SK-MEL-5 (cell line): Measurements from ENCODE around the gene HERC3. TPM values are rescaled to one million over a fixed set of nuclear protein-coding genes. Genes with fewer than 3 reads are reported as not detected.

Experiments used
- DNase-seq: peaks from one replicate; pipeline ENCODE4 v3.0.0-alpha.2; 2016; ENCODE audit warnings: low read depth, low spot score
- in situ Hi-C: cut with HindIII; loops from 2 replicates; pipeline ENCODE4 v1.10.0; 2016; ENCODE audit warnings: low sequenced_read_pairs, high pct_unique_total_duplicates, low pct_unique_long_range_greater_than_20kb
- total RNA-seq: library from RNA; depleted of rRNA; stranded (reverse); fragments of >200 nt; shearing (Covaris generic); gene quantifications from 2 replicates; pipeline ENCODE4 v1.2.3, GENCODE V29; 2014

The HERC3 gene
- total RNA-seq, 1 experiment from 2014 or later = 3.0 TPM

GRCh38 chr4:88643932-88644331, 51.7 kb downstream of the HERC3 start:
- DNase-seq = no peak
- in situ Hi-C loops = no loop called here

DNA sequence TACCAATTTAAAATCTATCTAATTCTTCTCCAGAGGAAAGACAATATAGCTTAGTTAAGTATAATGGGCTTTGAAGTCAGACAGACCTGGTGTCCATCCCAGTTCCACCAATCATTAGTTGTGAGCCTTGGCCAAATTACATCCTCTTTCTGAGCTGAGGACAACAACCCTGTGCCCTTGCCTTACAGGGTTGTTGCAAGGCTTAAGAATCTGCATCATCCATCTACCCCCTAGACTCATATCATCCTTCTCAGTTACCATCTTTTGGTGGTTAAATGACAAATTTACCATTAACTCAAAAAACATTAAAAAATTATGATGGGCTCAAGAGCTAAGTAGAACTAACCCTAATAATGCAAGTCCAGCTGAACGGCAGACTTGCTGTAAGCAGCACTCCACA, 53.7 kb downstream of the HERC3 start:
- in situ Hi-C loops = no loop called here

GRCh38 chr4:88646528-88647280, 54.4 kb downstream of the HERC3 start:
- in situ Hi-C loops = no loop called here

More for the DNA sequence above, 53.7 kb downstream of the HERC3 start:
- no peak for DNase-seq

DNA sequence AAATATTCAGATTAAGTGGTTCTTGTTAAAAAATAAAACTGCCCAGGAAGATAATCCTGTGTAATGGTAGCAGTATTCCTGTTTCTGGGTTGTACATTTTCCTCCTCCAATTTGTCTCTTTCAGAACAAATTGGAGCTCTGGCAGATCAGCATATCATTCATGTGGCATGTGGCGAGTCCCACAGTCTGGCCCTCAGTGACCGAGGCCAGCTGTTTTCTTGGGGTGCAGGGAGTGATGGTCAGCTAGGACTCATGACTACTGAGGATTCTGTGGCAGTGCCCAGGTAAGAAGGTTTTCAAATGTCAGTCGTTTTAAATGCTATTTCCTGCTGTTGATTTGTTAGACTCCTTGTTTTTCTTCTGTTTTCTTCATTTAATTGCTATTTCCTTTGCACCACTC, 57.4 kb downstream of the HERC3 start:
- DNase-seq = no peak
- in situ Hi-C loops = no loop called here

More at GRCh38 chr4:88646528-88647280, 54.4 kb downstream of the HERC3 start:
- DNase-seq = no peak

- in situ Hi-C loops = no loop called here
- DNase-seq = no peak
Measured at GRCh38 chr4:88653371-88653946, 61.2 kb downstream of the HERC3 start.

DNA sequence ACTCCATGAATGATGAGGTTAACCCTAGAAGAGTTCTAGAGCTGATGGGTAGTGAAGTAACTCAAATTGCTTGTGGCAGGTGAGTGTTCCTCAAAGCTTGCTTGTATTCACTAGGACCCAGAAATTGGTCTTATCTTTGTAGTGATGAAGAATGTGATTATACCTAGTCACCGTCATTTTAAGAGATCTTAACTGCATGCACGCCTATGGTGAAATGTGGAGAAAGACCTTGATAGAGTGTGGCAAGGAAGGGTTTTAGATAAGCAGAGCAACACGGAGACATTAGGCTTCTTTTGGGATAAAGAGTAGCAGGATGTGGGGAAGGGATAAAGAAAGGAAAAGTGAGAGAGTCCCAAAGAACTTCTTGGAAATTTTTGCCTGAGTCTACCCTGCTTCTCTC, 62.9 kb downstream of the HERC3 start:
- DNase-seq = no peak
- in situ Hi-C loops = no loop called here

GRCh38 chr4:88659055-88659889, 67.0 kb downstream of the HERC3 start:
- DNase-seq = peak; percentile 75
- in situ Hi-C loops = no loop called here

DNA sequence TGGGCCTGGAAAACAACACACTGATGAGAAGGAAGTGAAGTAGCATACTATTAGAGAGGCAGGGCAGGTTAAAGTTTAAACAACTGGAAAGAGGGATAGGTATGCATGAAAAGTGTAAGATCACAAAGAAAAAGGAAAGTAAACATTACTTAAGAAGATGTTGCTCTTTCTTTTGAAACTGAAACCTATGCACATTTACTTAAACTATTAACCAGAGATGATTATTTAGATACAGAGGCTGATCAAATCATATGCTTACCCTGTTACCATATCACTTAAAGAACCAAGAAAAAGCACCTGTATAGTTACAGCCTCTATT, 67.6 kb downstream of the HERC3 start:
- in situ Hi-C loops = no loop called here
- DNase-seq = no peak

GRCh38 chr4:88660446-88661294, 68.4 kb downstream of the HERC3 start:
- DNase-seq = no peak
- in situ Hi-C loops = no loop called here

GRCh38 chr4:88661739-88662138, 69.5 kb downstream of the HERC3 start:
- in situ Hi-C loops = no loop called here
- DNase-seq = no peak

- in situ Hi-C loops = no loop called here
Measured at GRCh38 chr4:88672987-88673386, 80.7 kb downstream of the HERC3 start.

DNA sequence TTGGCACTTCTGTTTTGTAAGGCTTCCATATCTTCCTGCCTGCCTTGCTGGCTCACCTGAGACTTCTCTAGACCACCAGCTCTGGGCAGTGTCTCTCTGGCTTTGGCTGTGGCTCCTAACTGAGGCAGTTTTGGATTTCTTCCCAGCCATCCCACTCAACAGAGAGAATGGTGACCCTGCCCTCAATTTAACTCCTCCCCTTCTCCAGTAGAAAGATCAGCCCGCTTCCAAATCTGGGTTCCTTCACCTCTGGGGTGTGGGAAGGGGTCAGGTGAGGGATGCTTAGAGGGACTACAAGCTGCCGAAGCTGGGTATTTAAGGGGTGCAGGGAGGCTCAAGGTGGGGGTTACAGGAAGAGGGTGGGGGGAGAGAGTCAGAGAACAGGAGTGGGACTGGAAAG, 81.6 kb downstream of the HERC3 start:
- in situ Hi-C loops = no loop called here
- no peak for DNase-seq

More at GRCh38 chr4:88672987-88673386, 80.7 kb downstream of the HERC3 start:
- peak; percentile 58 for DNase-seq

DNA sequence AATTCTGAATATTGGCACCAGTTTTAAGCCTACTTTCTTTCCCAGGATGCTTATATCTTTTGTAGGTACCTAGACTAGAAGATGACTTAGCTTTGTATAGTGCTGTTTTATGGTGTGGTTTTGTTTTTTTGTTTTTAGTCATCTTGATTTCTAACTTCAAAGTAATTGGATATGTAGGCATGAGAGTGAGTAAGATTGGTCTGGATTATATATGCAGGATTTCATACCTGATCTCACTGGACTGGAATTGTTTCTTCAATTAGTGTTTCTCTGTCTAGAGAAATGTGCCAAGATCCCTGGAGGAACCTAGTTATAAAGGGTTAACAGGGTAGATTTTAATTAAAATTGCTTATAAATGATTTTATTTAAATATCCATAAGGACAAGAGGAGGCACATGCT, 82.3 kb downstream of the HERC3 start:
- in situ Hi-C loops = no loop called here
- no peak for DNase-seq

- no peak for DNase-seq
- in situ Hi-C loops = no loop called here
Measured at GRCh38 chr4:88674979-88675378, 82.7 kb downstream of the HERC3 start.

- DNase-seq = no peak
- in situ Hi-C loops = no loop called here
Measured at GRCh38 chr4:88675543-88675942, 83.3 kb downstream of the HERC3 start.

DNA sequence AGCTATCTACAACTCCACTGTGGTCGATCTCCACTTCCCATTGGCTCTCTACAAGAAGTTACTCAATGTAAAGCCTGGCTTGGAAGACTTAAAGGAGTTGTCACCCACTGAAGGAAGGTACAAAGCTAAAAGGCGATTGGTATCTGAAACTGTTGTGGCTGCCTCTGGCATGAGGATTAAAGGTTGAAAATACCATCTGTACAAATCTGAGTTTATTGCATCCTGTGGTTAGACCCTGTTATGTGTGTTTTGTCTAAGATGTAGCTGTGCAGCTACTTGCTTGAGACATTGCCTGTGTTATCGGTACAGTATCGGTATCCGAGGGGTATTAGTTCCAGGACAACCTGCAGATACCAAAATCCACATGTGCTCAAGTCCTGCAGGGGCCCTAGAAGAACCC, 88.9 kb downstream of the HERC3 start:
- no peak for DNase-seq
- in situ Hi-C loops = no loop called here

DNA sequence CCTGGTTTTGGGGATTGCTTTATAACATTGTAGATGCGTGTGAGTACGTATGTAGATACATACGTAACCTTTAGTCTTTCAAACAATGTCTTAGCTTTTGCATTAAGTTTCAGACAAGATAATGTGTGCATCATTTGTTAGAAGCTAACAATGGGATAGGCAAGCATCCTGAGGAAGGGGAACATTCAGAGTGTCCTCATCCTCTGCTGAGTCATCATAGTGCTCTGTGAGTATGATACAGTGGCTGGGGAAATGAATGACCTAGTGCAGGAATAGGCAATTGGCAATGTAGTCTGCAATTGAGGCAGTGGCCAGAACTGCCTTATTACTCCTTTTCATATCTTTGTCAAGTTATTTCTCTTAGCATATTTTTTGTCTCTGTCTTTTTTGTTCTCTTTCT, 98.1 kb downstream of the HERC3 start:
- in situ Hi-C loops = no loop called here
- DNase-seq = no peak

DNA sequence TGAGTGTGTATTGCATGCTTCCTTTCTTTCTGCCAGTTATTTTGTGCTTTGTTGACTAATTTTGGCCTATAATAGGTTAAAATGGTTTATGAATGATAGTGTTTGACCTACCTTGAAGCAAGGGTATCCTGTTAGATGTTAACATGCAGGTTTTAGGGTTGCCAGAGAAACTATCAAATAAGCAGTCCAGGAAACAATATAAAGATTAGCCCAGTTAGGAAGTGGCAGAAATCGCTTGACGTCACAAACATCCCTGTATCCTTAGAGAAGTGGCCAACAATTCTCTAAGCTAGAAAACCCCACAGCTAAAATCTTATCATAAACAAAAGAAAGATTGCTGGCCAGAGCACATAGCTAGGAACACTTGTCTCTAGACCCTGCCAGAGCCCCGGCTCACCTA, 101.5 kb downstream of the HERC3 start:
- in situ Hi-C loops = no loop called here
- no peak for DNase-seq
